Activated CD8-positive, alpha-beta T cell treated with anti-CD3 and anti-CD28 coated beads for 36 hours (primary cell): ENCODE data around the gene GNPAT. TPM values are rescaled to one million over a fixed set of nuclear protein-coding genes. Genes with fewer than 3 reads are reported as not detected.

Experiments
- ATAC-seq: fragments of 200-7000 bp; cut with Tn5 transposase; one replicate; pipeline ENCODE4 v1.10.0; 2021; ENCODE audit warnings: mild to moderate bottlenecking, moderate library complexity
- CTCF ChIA-PET: fragments of 350-600 bp; sonication (Branson Sonifier 250); formaldehyde crosslinking; loops from one replicate; lab custom pipeline; 2021; ENCODE audit warnings: antibody characterized with exemption; lab: Charles Lee
- POLR2A ChIA-PET: fragments of 350-600 bp; sonication (Branson Sonifier 250); formaldehyde crosslinking; loops from one replicate; lab custom pipeline; 2021; ENCODE audit warnings: antibody characterized with exemption; lab: Charles Lee
- DNase-seq: peaks from one replicate; pipeline ENCODE4 v3.0.0-alpha.2; 2020
- H3K27ac Mint-ChIP-seq: one replicate; pipeline ENCODE4 v1.8.0; 2021; ENCODE audit warnings: mild to moderate bottlenecking, mixed read lengths
- H3K27me3 Mint-ChIP-seq: one replicate; pipeline ENCODE4 v1.8.0; 2021; ENCODE audit warnings: mixed read lengths
- H3K36me3 Mint-ChIP-seq: one replicate; pipeline ENCODE4 v1.8.0; 2021; ENCODE audit warnings: low read depth, mixed read lengths
- H3K4me1 Mint-ChIP-seq: one replicate; pipeline ENCODE4 v1.8.0; 2021; ENCODE audit warnings: low read depth, mixed read lengths
- H3K4me3 Mint-ChIP-seq: one replicate; pipeline ENCODE4 v1.8.0; 2021; ENCODE audit warnings: mild to moderate bottlenecking, moderate library complexity, mixed read lengths
- H3K9me3 Mint-ChIP-seq: one replicate; pipeline ENCODE4 v1.8.0; 2021; ENCODE audit warnings: mixed read lengths
- CTCF ChIP-seq: fragments of 200-600 bp; IDR thresholded peaks from one replicate; pipeline ENCODE4 v1.8.0; 2022; ENCODE audit warnings: antibody characterized with exemption, mild to moderate bottlenecking
- intact Hi-C: fragments of 100-400 bp; cut with micrococcal nuclease; formaldehyde crosslinking; loops from one replicate; pipeline ENCODE4 v1.10.0; 2022
- total RNA-seq, 2 experiments: library from RNA; stranded (reverse); gene quantifications; one replicate each; pipeline ENCODE4 v1.2.3, GENCODE V29; 2021

The GNPAT gene
- total RNA-seq, 2 experiments from 2014 or later: 56.2 to 59.6 TPM

- ChIA-PET CTCF (interaction anchor here (0.7 kb wide), 1 partner anchor 1556 kb away, joined by 3 read pairs; no protein-coding TSS in a partner anchor), POLR2A (interaction anchor here (0.8 to 1.1 kb wide), 3 partner anchors 16 to 55 kb away, joined by 3 read pairs; partner anchors contain the start of gene GNPAT)
- intact Hi-C loops: loop anchor here (10.0 kb wide), 1 partner anchor 182 kb away; no protein-coding TSS in a partner anchor
- Mint-ChIP-seq H3K4me3 (no peak overlapping the region), H3K9me3 (no peaks in the 10 kb centered on the region), H3K27ac (no peak overlapping the region), H3K36me3 (no peaks in the 10 kb centered on the region), H3K27me3 (no peaks in the 10 kb centered on the region), H3K4me1 (peaks cover 19% of the 10 kb centered on the region)
- DNase-seq (no peak), ATAC-seq (no peak)
- no peak for TF ChIP-seq CTCF
Measured at GRCh38 chr1:231217056-231217455, 24.0 kb upstream of the GNPAT start.

GRCh38 chr1:231218078-231218477, 22.9 kb upstream of the GNPAT start:
- no peaks in the 10 kb centered on the region for H3K9me3 Mint-ChIP-seq
- H3K4me3 Mint-ChIP-seq: no peak overlapping the region
- ATAC-seq (no peak), DNase-seq (no peak)
- peaks cover 4% of the 10 kb centered on the region for H3K36me3 Mint-ChIP-seq
- intact Hi-C loops: loop anchor here (10.0 kb wide), 1 partner anchor 183 kb away; no protein-coding TSS in a partner anchor
- H3K27me3 Mint-ChIP-seq: no peaks in the 10 kb centered on the region
- TF ChIP-seq CTCF: no peak
- ChIA-PET CTCF (interaction anchor here (0.5 kb wide), 1 partner anchor 253 kb away, joined by 3 read pairs; no protein-coding TSS in a partner anchor), POLR2A (interaction anchor here (0.7 kb wide), 1 partner anchor 35 kb away, joined by 3 read pairs; no protein-coding TSS in a partner anchor)
- H3K27ac Mint-ChIP-seq: no peak overlapping the region
- peaks cover 19% of the 10 kb centered on the region for H3K4me1 Mint-ChIP-seq

GRCh38 chr1:231219422-231220401, 21.3 kb upstream of the GNPAT start:
- no peak for DNase-seq
- peaks cover 11% of the 10 kb centered on the region for H3K36me3 Mint-ChIP-seq
- ChIA-PET POLR2A (interaction anchor here (0.6 kb wide), 1 partner anchor 44 kb away, joined by 3 read pairs; no protein-coding TSS in a partner anchor), CTCF (no interaction called here)
- no peaks in the 10 kb centered on the region for H3K27me3 Mint-ChIP-seq
- H3K9me3 Mint-ChIP-seq: no peaks in the 10 kb centered on the region
- H3K4me1 Mint-ChIP-seq: peaks cover 16% of the 10 kb centered on the region
- no peak overlapping the region for H3K4me3 Mint-ChIP-seq
- ATAC-seq: no peak
- intact Hi-C loops: loop anchor here (10.0 kb wide), 2 partner anchors 65 to 185 kb away; no protein-coding TSS in a partner anchor
- no peak overlapping the region for H3K27ac Mint-ChIP-seq
- no peak for TF ChIP-seq CTCF

- ATAC-seq: no peak
- Mint-ChIP-seq H3K27ac (no peak overlapping the region), H3K27me3 (no peaks in the 10 kb centered on the region), H3K9me3 (no peaks in the 10 kb centered on the region), H3K4me3 (no peak overlapping the region), H3K36me3 (peaks cover 19% of the 10 kb centered on the region), H3K4me1 (peaks cover 5% of the 10 kb centered on the region)
- ChIA-PET CTCF (no interaction called here), POLR2A (interaction anchor here (0.5 kb wide), 1 partner anchor 407 kb away, joined by 5 read pairs; no protein-coding TSS in a partner anchor)
- no peak for DNase-seq
- intact Hi-C loops: loop anchor here (10.0 kb wide), 1 partner anchor 64 kb away; no protein-coding TSS in a partner anchor
- no peak for TF ChIP-seq CTCF
Measured at GRCh38 chr1:231220801-231221200, 20.2 kb upstream of the GNPAT start.
